T-helper 1 cell (primary cell): ENCODE data around the gene ELANE.
"Not testable (repeated sequence)": the region's sequence is repeated elsewhere in the genome, so short reads cannot be mapped to it uniquely, and the experiment has no call there.

Source experiments
- DNase-seq, 5 donors: peaks; one replicate each; pipeline ENCODE4 v3.0.0-alpha.2; 2012 to 2020

The ELANE gene

GRCh38 chr19:843180-843835 is 8.8 kb upstream of the ELANE start:
- DNase-seq = no peak

GRCh38 chr19:843836-844545 is 8.1 kb upstream of the ELANE start:
- DNase-seq = no peak

GRCh38 chr19:844546-844971 is 7.5 kb upstream of the ELANE start:
- DNase-seq = no peak

GRCh38 chr19:845707-846521 is 6.2 kb upstream of the ELANE start:
- DNase-seq = no peak

- no peak for DNase-seq
Measured at GRCh38 chr19:848386-848921, 3.6 kb upstream of the ELANE start.

- DNase-seq = not testable (repeated sequence)
Measured at GRCh38 chr19:849195-849594, 2.9 kb upstream of the ELANE start.

GRCh38 chr19:850221-850978 is 1.7 kb upstream of the ELANE start:
- no peak for DNase-seq

- DNase-seq = no peak
Measured at GRCh38 chr19:850979-851335, 1.1 kb upstream of the ELANE start.

- no peak for DNase-seq
Measured at GRCh38 chr19:853014-853585, 997 bp downstream of the ELANE start.

GRCh38 chr19:853614-854220 is 1.6 kb downstream of the ELANE start:
- not testable (repeated sequence) for DNase-seq

- DNase-seq = no peak
Measured at GRCh38 chr19:854549-854948, 2.4 kb downstream of the ELANE start.

- no peak for DNase-seq
Measured at GRCh38 chr19:855142-855541, 3.0 kb downstream of the ELANE start.

GRCh38 chr19:855566-856120 is 3.5 kb downstream of the ELANE start:
- no peak for DNase-seq

GRCh38 chr19:858284-858683 is 6.2 kb downstream of the ELANE start:
- DNase-seq = no peak

GRCh38 chr19:858868-859843 is 7.1 kb downstream of the ELANE start, which contains the start of gene CFD:
TSS of gene CFD (plus strand) at chr19:859664. CDS start at chr19:859690, 26 bp downstream.
- no peak for DNase-seq

- no peak for DNase-seq
Measured at GRCh38 chr19:861141-861755, 9.1 kb downstream of the ELANE start.

GRCh38 chr19:861756-862580 is 9.9 kb downstream of the ELANE start:
- peak; percentile 41 to 78 (median 65) for DNase-seq

- DNase-seq = peak; percentile 59 to 83 (median 73)
Measured at GRCh38 chr19:862581-863314, 10.6 kb downstream of the ELANE start.
